ACC112 (cell line): ENCODE results near the gene DCBLD2.

Experiments used
- H2AFZ ChIP-seq: fragments of 200-600 bp; sonication (generic); one replicate; pipeline ENCODE4 v1.6.0; 2017; ENCODE audit warnings: antibody characterized with exemption, low read length; ENCODE audit not compliant: unreplicated experiment
- H3K27ac ChIP-seq: fragments of 200-600 bp; sonication (generic); 2 replicates; pipeline ENCODE4 v1.5.1; 2014; ENCODE audit warnings: low read depth, mild to moderate bottlenecking, antibody characterized with exemption, low read length, moderate library complexity
- H3K27me3 ChIP-seq: fragments of 200-600 bp; sonication (generic); 2 replicates; pipeline ENCODE4 v1.6.1; 2014; ENCODE audit warnings: mild to moderate bottlenecking, antibody characterized with exemption, low read length, moderate library complexity, mixed read lengths; ENCODE audit not compliant: insufficient read depth
- H3K36me3 ChIP-seq: fragments of 200-600 bp; sonication (generic); 2 replicates; pipeline ENCODE4 v1.6.1; 2016; ENCODE audit warnings: mild to moderate bottlenecking, antibody characterized with exemption, low read length, moderate library complexity, mixed read lengths; ENCODE audit not compliant: insufficient read depth
- H3K4me1 ChIP-seq: fragments of 200-600 bp; sonication (generic); one replicate; pipeline ENCODE4 v1.6.1; 2016; ENCODE audit warnings: low read length, mixed read lengths; ENCODE audit not compliant: insufficient read depth, unreplicated experiment, control insufficient read depth
- H3K4me3 ChIP-seq: fragments of 200-600 bp; sonication (generic); 2 replicates; pipeline ENCODE4 v1.5.1; 2014; ENCODE audit warnings: mild to moderate bottlenecking, low read depth, low read length
- H3K79me2 ChIP-seq: fragments of 200-600 bp; sonication (generic); one replicate; pipeline ENCODE4 v1.6.0; 2016; ENCODE audit warnings: low read length; ENCODE audit not compliant: control insufficient read depth, unreplicated experiment, insufficient read depth

Gene DCBLD2

DNA sequence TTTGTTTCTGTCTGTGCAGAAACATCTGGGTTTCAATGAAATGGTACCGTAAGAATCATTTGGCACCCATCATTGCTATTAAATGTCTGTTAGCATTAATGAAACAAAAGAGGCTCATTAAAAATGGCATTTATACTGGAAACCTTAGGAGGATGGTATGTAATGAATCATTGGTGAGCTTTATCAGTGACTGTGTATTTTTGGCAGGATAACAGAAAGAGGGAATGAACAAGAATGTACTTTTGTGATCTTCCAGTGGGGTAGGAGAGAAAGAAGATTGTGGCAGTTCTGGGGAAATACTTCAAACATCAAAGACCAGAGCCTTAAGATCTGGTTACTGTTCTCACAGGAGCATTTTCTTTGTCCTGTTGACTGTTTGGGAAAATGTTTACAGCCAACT is 4.7 kb upstream of the DCBLD2 start:
- Histone ChIP-seq H3K79me2 (peaks cover 27% of the 10 kb centered on the region), H3K27ac (peak overlapping the region; percentile 90), H2AFZ (peak overlapping the region; percentile 75), H3K4me1 (peaks cover 46% of the 10 kb centered on the region), H3K36me3 (no peaks in the 10 kb centered on the region), H3K27me3 (no peaks in the 10 kb centered on the region), H3K4me3 (peak overlapping the region; percentile 56)

DNA sequence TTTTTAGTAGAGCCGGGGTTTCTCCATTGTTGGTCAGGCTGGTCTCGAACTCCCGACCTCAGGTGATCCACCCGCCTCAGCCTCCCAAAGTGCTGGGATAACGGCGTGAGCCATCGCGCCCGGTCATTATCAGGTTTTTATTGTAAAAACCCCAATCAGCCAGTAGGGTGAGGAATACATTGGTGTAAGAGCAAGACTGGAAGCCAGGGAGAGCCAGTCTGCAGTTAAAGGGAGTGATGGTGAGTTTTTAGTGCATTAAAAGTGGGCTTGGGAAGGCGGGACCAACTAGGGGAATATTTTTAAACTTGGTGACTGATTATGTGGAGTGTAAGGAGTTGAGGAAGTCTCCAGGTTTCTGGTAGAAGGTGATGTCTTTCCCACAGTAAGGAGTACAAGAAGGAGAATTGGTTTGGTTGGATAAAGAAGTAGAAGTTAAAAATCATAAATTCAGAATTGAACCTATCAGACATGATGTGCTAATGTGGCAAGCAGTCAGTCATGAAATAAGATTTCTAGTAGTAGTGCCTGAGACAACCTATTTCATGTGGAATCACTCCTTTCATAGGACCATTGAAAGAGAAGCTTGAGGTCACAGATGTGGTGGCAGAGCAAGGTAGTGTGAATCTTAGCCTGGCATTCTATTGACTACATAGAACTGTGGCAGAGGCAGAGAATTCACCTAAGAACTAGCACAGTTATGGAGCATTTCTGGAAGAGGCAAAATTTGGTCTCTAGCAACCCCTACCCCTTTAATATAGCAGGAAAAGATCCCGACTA is 2.4 kb upstream of the DCBLD2 start:
- H3K4me1 ChIP-seq: peaks cover 46% of the 10 kb centered on the region
- peaks cover 17% of the 10 kb centered on the region for H3K36me3 ChIP-seq
- no peaks in the 10 kb centered on the region for H3K27me3 ChIP-seq
- peak overlapping the region; percentile 9 for H3K4me3 ChIP-seq
- H3K79me2 ChIP-seq: peaks cover 50% of the 10 kb centered on the region
- H2AFZ ChIP-seq: no peak overlapping the region
- peak overlapping the region; percentile 26; the same call in 1 of the 2 replicates for H3K27ac ChIP-seq

DNA sequence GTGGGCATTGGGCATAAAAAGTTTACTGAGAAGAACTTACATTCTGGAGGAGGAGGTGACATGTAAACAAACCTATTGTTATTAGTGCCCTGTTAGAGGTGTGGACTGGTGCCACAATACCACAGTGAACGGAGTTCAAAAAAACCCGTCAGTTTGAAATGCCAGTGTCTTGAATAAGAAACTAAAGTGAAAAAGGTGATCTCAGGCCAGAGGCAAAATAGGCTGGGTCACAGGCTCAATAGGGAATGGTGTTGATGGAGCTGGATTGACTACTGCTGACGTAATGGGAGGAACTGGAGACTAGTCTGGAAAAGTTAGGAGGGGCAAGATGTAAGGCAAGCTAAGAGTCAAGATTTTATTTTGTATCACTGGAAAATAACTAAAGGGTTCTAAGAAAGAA is 1.6 kb upstream of the DCBLD2 start:
- H3K4me1 ChIP-seq: peaks cover 46% of the 10 kb centered on the region
- no peak overlapping the region for H2AFZ ChIP-seq
- H3K27ac ChIP-seq: peak overlapping the region; percentile 74
- H3K79me2 ChIP-seq: peaks cover 58% of the 10 kb centered on the region
- H3K36me3 ChIP-seq: peaks cover 25% of the 10 kb centered on the region
- no peaks in the 10 kb centered on the region for H3K27me3 ChIP-seq
- peak overlapping the region; percentile 99 for H3K4me3 ChIP-seq

DNA sequence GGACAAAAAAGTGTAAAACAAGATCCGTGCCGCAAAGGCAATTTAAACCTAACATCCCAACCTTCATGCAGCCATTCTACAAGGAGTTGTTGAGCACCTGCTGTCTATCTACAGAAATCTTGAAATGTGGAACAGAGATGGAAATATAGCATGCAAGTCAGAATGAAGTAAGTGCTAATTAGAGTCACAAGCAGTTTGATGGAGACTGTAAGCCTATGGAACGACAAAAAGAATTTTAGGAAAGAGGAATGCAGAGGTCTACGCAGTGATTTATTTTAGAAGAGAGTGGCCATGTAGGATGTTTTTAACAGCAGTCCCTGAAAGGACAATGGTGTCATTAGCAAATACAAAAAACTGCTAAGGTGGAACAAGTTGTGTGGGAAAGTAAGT is 851 bp upstream of the DCBLD2 start:
- Histone ChIP-seq H3K36me3 (peaks cover 30% of the 10 kb centered on the region), H3K27me3 (no peaks in the 10 kb centered on the region), H3K27ac (peak overlapping the region; percentile 74), H2AFZ (no peak overlapping the region), H3K4me1 (peaks cover 43% of the 10 kb centered on the region), H3K79me2 (peaks cover 66% of the 10 kb centered on the region), H3K4me3 (peak overlapping the region; percentile 99)

DNA sequence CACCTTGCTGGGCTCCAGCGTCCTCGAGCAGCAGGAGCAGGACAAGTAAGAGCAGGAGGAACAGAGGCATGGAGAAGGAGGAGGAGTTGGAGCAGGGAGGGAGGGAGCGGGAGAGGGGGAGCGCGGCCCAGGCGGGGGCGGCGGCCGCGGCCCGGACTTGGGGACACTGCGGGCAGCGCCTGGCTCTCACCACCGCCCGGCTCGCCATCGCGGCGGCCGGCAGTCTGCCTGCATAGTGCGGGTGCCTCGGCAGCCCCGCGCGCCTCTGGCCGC is 440 bp downstream of the DCBLD2 start:
- Histone ChIP-seq H3K4me3 (peak overlapping the region; percentile 99), H3K27me3 (no peaks in the 10 kb centered on the region), H3K36me3 (peaks cover 42% of the 10 kb centered on the region), H2AFZ (no peak overlapping the region), H3K27ac (peak overlapping the region; percentile 76), H3K4me1 (peaks cover 42% of the 10 kb centered on the region), H3K79me2 (peaks cover 79% of the 10 kb centered on the region)

DNA sequence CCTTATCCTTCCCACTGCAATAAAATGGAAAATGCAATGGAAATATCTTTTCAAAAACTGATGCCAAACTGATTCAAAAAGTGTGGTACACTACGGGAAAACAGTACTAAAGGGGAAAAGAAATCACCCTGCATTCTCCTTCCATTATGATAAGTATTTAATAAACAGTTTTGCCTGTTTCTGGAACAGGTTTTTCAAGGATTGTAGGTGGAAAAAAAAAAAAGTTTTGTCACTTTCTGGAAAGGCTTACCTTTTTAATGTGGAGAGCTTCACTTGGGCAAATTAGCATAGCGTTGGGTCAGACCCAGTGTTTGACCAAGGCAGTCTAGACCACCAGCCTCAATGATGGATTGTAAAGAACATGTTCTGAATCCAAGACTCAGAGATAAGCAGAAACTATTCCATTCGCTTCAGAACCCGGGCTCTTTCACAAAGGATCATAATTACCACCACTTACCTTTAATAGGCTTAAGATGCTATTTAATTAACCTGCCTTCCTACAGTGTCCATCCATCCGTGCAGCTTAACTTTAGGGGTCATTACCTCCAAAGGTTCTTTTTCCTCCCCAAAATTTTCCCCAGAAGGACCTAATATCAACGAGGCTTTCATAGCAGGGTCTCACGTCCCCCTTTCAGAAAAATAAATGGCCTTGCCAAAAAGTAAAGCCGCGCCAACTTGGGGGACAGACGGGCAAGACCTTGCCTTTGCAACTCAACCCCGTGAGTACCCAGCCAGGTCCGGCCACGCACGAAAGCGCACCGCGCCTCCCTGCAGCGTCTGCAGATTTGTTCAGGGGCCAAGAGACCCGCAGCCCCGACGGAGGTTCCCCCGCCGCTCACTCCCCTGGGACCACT is 1.0 kb downstream of the DCBLD2 start:
- H3K79me2 ChIP-seq: peaks cover 84% of the 10 kb centered on the region
- H3K4me1 ChIP-seq: peaks cover 44% of the 10 kb centered on the region
- H2AFZ ChIP-seq: no peak overlapping the region
- no peaks in the 10 kb centered on the region for H3K27me3 ChIP-seq
- H3K27ac ChIP-seq: peak overlapping the region; percentile 76
- peaks cover 46% of the 10 kb centered on the region for H3K36me3 ChIP-seq
- H3K4me3 ChIP-seq: peak overlapping the region; percentile 99

DNA sequence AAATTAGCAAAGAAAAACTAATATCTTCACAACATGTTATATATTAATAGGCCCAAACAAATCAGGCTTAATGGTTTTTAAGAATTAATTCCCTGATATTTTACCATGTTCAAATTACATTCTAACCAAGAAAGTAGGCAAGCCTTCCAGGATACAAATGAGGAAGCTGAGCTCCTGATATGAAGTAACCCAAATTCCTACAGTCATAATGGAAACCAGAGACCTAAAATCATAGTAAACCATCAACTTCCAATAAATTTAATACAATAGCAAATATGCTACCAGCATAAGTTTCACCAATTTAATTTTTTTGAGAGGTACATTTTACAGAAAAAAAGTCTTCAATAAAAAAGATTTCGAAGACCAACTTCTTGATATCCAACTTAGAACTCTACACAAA is 3.8 kb downstream of the DCBLD2 start:
- H3K27ac ChIP-seq: peak overlapping the region; percentile 41

DNA sequence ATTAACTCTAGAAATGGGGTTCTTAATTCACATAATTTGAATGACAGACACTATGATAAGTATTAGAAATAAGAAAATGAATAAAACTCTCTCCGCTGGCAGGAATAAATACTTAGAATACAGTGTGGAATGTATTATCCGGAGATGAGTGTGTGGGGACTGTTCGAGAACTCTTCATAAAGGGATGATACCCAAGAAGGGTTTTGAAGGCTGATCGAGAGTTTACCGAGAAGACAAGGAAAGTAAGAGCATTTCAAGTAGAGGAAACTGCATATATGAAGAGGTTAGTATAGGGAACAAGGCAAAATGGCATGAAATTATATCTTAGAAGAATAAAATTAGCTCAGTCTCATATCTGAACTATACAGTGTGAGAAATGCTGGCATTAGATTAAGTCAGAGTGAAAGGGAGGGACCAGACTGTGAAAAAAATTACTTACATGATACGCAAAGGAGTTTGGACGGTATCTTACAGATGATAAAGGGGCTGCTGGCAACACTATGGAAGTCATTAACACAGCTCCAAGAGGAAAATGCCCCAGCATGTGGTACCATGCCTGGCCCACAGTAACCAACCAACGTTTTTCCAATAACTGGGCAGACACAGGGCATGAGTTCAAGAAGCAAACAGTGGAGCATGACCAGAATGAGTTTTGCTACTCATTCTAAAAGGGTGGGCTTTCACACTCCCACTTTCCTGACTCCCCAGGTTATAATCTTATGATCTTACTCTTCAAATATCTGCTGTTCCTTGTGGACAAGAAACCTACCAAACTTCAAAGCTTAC is 6.5 kb downstream of the DCBLD2 start:
- Histone ChIP-seq H3K36me3 (peaks cover 50% of the 10 kb centered on the region), H3K79me2 (peaks cover 100% of the 10 kb centered on the region), H3K4me1 (peaks cover 73% of the 10 kb centered on the region), H3K27ac (peak overlapping the region; percentile 41), H3K27me3 (no peaks in the 10 kb centered on the region), H2AFZ (no peak overlapping the region), H3K4me3 (peak overlapping the region; percentile 99)

More for the DNA sequence above, 3.8 kb downstream of the DCBLD2 start:
- Histone ChIP-seq H3K79me2 (peaks cover 96% of the 10 kb centered on the region), H3K27me3 (no peaks in the 10 kb centered on the region), H2AFZ (no peak overlapping the region), H3K36me3 (peaks cover 58% of the 10 kb centered on the region), H3K4me3 (peak overlapping the region; percentile 99), H3K4me1 (peaks cover 51% of the 10 kb centered on the region)

DNA sequence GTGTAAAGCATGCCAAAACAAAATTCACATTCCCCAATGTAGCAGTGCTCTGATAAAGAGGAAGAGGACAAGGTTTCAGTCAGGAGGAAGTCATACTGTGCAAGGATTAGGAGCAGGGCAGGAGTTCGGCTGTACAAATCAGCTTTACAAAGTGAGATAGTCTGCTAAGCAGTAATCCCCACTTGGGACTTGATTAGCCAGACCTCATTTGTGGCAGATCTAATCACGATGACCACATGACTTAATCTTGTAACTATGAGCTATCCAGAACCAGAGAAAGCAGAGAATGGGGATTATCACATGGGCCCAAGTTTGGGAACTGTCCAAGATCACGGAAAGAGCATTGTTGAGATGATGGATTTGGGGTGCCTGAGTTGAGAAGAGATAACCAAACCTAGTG is 7.8 kb downstream of the DCBLD2 start:
- H2AFZ ChIP-seq: no peak overlapping the region
- H3K79me2 ChIP-seq: peaks cover 100% of the 10 kb centered on the region
- peak overlapping the region; percentile 99 for H3K4me3 ChIP-seq
- no peaks in the 10 kb centered on the region for H3K27me3 ChIP-seq
- H3K36me3 ChIP-seq: peaks cover 54% of the 10 kb centered on the region
- H3K27ac ChIP-seq: peak overlapping the region; percentile 41
- H3K4me1 ChIP-seq: peaks cover 85% of the 10 kb centered on the region

DNA sequence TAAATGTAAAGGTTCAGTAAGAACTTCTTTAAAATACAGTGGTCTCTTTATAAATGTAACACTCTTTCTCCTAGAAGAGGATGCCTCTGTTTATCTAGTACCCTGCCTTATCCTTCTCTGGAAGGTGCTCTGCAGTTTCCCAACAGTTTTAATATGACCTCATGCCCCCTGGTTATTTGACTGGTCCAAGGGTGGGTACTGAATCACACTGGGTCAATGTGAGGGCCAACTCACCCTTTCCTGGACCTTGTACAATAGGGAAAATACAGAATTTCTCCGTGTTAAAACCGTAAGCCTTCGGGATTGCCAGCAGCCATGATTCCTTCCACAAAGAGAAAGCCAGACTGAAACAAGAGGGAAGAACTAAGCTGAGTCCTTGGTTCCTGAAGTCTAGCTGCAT is 9.2 kb downstream of the DCBLD2 start:
- Histone ChIP-seq H3K27me3 (no peaks in the 10 kb centered on the region), H3K4me3 (peak overlapping the region; percentile 99), H3K27ac (peak overlapping the region; percentile 41), H2AFZ (no peak overlapping the region), H3K36me3 (peaks cover 48% of the 10 kb centered on the region), H3K4me1 (peaks cover 97% of the 10 kb centered on the region), H3K79me2 (peaks cover 99% of the 10 kb centered on the region)
